Stimulated activated CD4-positive, alpha-beta T cell treated with anti-CD3 and anti-CD28 coated beads, Interleukin-15, amount 100 ng/mL, for 1 hour (primary cell): Measurements from ENCODE around the gene FLYWCH2.
"Not testable (repeated sequence)": the region's sequence is repeated elsewhere in the genome, so short reads cannot be mapped to it uniquely, and the experiment has no call there.

Experiments
- DNase-seq, 2 donors: peaks; one replicate each; pipeline ENCODE4 v3.0.0-alpha.2; 2020; ENCODE audit warnings: low read depth in 1 of 2, low spot score in 1 of 2

Gene FLYWCH2

GRCh38 chr16:2937170-2937569 is 54.2 kb downstream of the FLYWCH2 start:
- no peak for DNase-seq

DNA sequence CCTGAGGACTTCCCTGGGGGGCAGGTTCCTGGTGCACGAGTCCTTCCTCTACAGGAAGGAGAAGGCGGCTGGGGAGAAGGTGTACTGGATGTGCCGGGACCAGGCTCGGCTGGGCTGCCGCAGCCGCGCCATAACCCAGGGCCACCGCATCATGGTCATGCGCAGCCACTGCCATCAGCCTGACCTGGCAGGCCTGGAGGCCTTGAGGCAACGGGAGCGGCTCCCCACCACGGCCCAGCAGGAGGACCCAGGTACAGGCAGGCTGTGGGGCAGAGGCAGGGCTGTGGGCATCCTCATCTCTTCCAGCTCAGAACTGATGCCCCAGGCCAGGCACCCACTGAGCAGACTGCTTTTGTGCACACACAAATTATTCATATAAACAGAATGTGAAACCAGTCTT is 55.2 kb downstream of the FLYWCH2 start:
- no peak for DNase-seq

- DNase-seq = no peak
Observed at GRCh38 chr16:2939968-2940367, 57.0 kb downstream of the FLYWCH2 start.

DNA sequence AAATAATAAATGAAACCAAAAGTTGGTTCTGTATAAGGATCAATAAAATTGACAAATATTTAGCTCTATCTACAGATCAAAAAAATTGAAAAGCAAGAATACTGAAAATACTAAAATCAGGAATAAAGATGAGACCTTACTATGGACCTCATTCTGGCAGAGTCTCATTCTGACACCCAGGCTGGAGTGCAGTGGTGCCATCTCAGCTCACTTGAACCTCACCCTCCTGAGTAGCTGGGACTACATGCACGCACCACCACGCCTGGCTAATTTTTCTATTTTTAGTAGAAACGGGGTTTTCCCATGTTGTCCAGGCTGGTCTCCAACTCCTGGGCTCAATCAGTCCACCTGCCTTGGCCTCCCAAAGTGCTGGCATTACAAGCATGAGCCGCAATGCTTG is 59.0 kb downstream of the FLYWCH2 start:
- DNase-seq = no peak

DNA sequence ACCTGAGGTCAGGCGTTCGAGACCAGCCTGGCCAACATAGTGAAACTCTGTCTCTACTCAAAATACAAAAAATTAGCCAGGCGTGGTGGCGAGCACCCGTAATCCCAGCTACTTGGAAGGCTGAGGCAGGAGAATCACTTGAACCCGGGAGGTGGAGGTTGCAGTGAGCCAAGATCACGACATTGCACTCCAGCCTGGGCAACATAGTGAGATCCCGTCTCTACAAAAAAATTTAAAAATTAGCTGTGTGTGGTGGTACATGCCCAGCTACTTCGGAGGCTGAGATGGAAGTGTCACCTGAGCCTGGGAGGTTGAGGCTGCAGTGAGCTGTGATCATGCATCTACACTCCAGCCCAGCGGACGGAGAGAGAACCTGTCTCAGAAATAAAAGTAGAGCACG is 60.7 kb downstream of the FLYWCH2 start:
- not testable (repeated sequence) for DNase-seq

DNA sequence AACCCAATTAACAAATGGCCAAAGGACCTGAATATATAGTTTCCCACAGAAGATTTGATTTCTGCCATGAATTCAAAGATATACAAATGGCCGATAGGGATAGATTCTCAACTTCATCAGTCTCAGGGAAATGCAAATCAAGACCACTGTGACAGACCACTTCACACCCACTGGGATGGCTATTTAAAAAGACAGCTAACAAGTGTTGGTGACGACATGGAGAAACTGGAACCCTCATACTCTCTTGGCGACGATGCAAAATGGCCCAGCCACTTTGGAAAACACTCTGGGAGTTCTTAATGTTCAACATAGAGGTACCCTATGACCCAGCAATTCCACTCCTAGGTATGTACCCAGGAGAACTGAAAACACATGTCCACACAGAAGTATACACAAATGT is 63.6 kb downstream of the FLYWCH2 start:
- no peak for DNase-seq
